ENCODE results near the gene PPFIA3. TPM values are rescaled to one million over a fixed set of nuclear protein-coding genes. Genes with fewer than 3 reads are reported as not detected.
A peak's percentile ranks its signal among the peaks of the same experiment; 100 is the strongest.

Gene PPFIA3
- total and polyA plus RNA-seq, 10 donors, result 3.6 to 17.2 (median 6.3) TPM

- Histone ChIP-seq H3K36me3 (peaks cover 0 to 43% (median 38%) of the 10 kb centered on the region in 6 donors), H3K4me3 (no peak overlapping the region), H3K27me3 (replicated peaks in 1 of 7) (no peaks in the 10 kb centered on the region), H3K9me3 (no peaks in the 10 kb centered on the region), H3K4me1 (peaks cover 7 to 23% (median 18%) of the 10 kb centered on the region in 6 donors), H3K27ac (no peak overlapping the region)
- intact Hi-C loops (cut with DNase I; ENCODE audit: low total_unique reads), result no loop called here
- TF ChIP-seq POLR2A (IDR thresholded peaks at IDR 0.05), result no peak
- no peak for TF ChIP-seq CTCF (IDR thresholded peaks at IDR 0.05 in 8 of 11, conservative IDR thresholded peaks at IDR 0.05 in 3 of 11)
- TF ChIP-seq POLR2AphosphoS5 (IDR thresholded peaks at IDR 0.05), result no peak
- DNase-seq, result no peak
- 45 to 64% (median 56%) methylated on average over 3 of the region's 3 CpGs for WGBS, 5 donors
These were observed 8.8 kb upstream of the PPFIA3 start for GRCh38 chr19:49110567-49110966.

- no peaks in the 10 kb centered on the region for H3K9me3 ChIP-seq
- no peak overlapping the region for H3K27ac ChIP-seq
- peaks cover 7 to 30% (median 21%) of the 10 kb centered on the region in 6 donors for H3K4me1 ChIP-seq
- intact Hi-C loops (cut with DNase I; ENCODE audit: low total_unique reads), result no loop called here
- no peaks in the 10 kb centered on the region for H3K27me3 ChIP-seq (replicated peaks in 1 of 7)
- H3K4me3 ChIP-seq, result no peak overlapping the region
- no peak for DNase-seq
- TF ChIP-seq CTCF (IDR thresholded peaks at IDR 0.05 in 8 of 11, conservative IDR thresholded peaks at IDR 0.05 in 3 of 11), result no peak
- TF ChIP-seq POLR2A (IDR thresholded peaks at IDR 0.05), result no peak
- no peak for TF ChIP-seq POLR2AphosphoS5 (IDR thresholded peaks at IDR 0.05)
- H3K36me3 ChIP-seq, result peaks cover 0 to 35% (median 29%) of the 10 kb centered on the region in 6 donors
- WGBS, 5 donors, result 82 to 90% (median 83%) methylated on average over 11 of the region's 11 CpGs
These were observed 7.9 kb upstream of the PPFIA3 start for GRCh38 chr19:49111218-49111998.

GRCh38 chr19:49113762-49114629, 5.3 kb upstream of the PPFIA3 start, which contains the start of gene LIN7B:
TSS of gene LIN7B (plus strand) at chr19:49114370. CDS start at chr19:49114405, 35 bp downstream.
- TF ChIP-seq POLR2AphosphoS5 (IDR thresholded peaks at IDR 0.05) (peak; percentile 41 to 61 (median 44)), CTCF (IDR thresholded peaks at IDR 0.05 in 8 of 11, conservative IDR thresholded peaks at IDR 0.05 in 3 of 11) (peak in 8 of 11 experiments; percentile 17 to 83 (median 68)), POLR2A (IDR thresholded peaks at IDR 0.05) (no peak)
- Histone ChIP-seq H3K27ac (peak within 1 kb of the TSS; percentile 63 to 87 (median 74)), H3K4me1 (peaks cover 14 to 53% (median 36%) of the 10 kb centered on the region in 6 donors), H3K27me3 (replicated peaks in 1 of 7) (no peaks in the 10 kb centered on the region), H3K9me3 (no peaks in the 10 kb centered on the region), H3K4me3 (peak within 1 kb of the TSS; percentile 71 to 98 (median 83)), H3K36me3 (peaks cover 0 to 9% (median 6%) of the 10 kb centered on the region in 6 donors)
- WGBS, 5 donors, result 0 to 4% (median 1%) methylated on average over 12 to 66 of the region's 66 CpGs
- intact Hi-C loops (cut with DNase I; ENCODE audit: low total_unique reads), result no loop called here
- DNase-seq, result peak; percentile 93

Measured in spleen (tissue), 11 donors.